Hepatocyte (in vitro differentiated cells): ENCODE data around the gene DUSP23. TPM values are rescaled to one million over a fixed set of nuclear protein-coding genes. Genes with fewer than 3 reads are reported as not detected.

Source experiments
- DNase-seq: peaks from one replicate; pipeline ENCODE4 v3.0.0-alpha.2; 2016; ENCODE audit warnings: low spot score
- H2AFZ ChIP-seq: fragments of 200-600 bp; sonication (generic); 2 replicates; pipeline ENCODE4 v1.6.0; 2016; ENCODE audit warnings: antibody characterized with exemption, mild to moderate bottlenecking
- H3K27ac ChIP-seq: fragments of 200-600 bp; sonication (generic); 2 replicates; pipeline ENCODE4 v1.5.1; 2016; ENCODE audit warnings: mild to moderate bottlenecking
- H3K27me3 ChIP-seq: fragments of 200-600 bp; sonication (generic); 2 replicates; pipeline ENCODE4 v1.6.1; 2016
- H3K36me3 ChIP-seq: fragments of 200-600 bp; sonication (generic); replicated peaks from 2 replicates; pipeline ENCODE4 v1.5.1; 2016; ENCODE audit warnings: low read depth; ENCODE audit not compliant: insufficient read depth
- H3K4me1 ChIP-seq: fragments of 200-600 bp; sonication (generic); 2 replicates; pipeline ENCODE4 v1.5.1; 2016; ENCODE audit warnings: mild to moderate bottlenecking, moderate library complexity; ENCODE audit not compliant: insufficient read depth
- H3K4me2 ChIP-seq: fragments of 200-600 bp; sonication (generic); 2 replicates; pipeline ENCODE4 v1.6.0; 2016
- H3K4me3 ChIP-seq: fragments of 200-600 bp; sonication (generic); 2 replicates; pipeline ENCODE4 v1.5.1; 2016; ENCODE audit warnings: mild to moderate bottlenecking
- H3K79me2 ChIP-seq: fragments of 200-600 bp; sonication (generic); 2 replicates; pipeline ENCODE4 v1.6.0; 2017; ENCODE audit warnings: mild to moderate bottlenecking
- H3K9me2 ChIP-seq: fragments of 200-600 bp; sonication (generic); replicated peaks from 2 replicates; pipeline ENCODE4 v1.6.0; 2017; ENCODE audit warnings: mild to moderate bottlenecking; ENCODE audit not compliant: insufficient read depth
- H3K9me3 ChIP-seq: fragments of 200-600 bp; sonication (generic); 2 replicates; pipeline ENCODE4 v1.5.1; 2016; ENCODE audit warnings: low read depth, mild to moderate bottlenecking
- H4K20me1 ChIP-seq: fragments of 200-600 bp; sonication (generic); 2 replicates; pipeline ENCODE4 v1.6.0; 2016; ENCODE audit warnings: mild to moderate bottlenecking; ENCODE audit not compliant: insufficient read depth, poor library complexity, severe bottlenecking
- CTCF ChIP-seq: fragments of 200-600 bp; sonication (generic); IDR thresholded peaks from 2 replicates; pipeline ENCODE4 v1.5.1; 2016; ENCODE audit warnings: antibody characterized with exemption, mild to moderate bottlenecking; ENCODE audit not compliant: poor library complexity
- EZH2 ChIP-seq: fragments of 200-600 bp; sonication (generic); IDR thresholded peaks from 2 replicates; pipeline ENCODE4 v1.6.1; 2016; ENCODE audit warnings: antibody characterized with exemption, mild to moderate bottlenecking, borderline replicate concordance
- EZH2phosphoT487 ChIP-seq: fragments of 200-600 bp; sonication (generic); IDR thresholded peaks from one replicate; pipeline ENCODE4 v1.6.1; 2018; ENCODE audit warnings: antibody characterized with exemption, mild to moderate bottlenecking, low read depth, moderate library complexity; ENCODE audit not compliant: unreplicated experiment, severe bottlenecking
- WGBS: methylation state at CpG from one replicate; pipeline ENCODE4 v1.1.6; 2016; ENCODE audit warnings: low lambda C conversion rate; ENCODE audit errors: missing lambda C conversion rate; 5-methylcytosine and 5-hydroxymethylcytosine counted together
- polyA plus RNA-seq: library from polyadenylated mRNA; unstranded; fragments of >200 nt; fragmentation: Nextera tagmentation; extraction: Ambion mirVana; gene quantifications from 2 replicates; pipeline ENCODE4 v1.2.1, GENCODE V29; 2016
- total RNA-seq: library from RNA; depleted of rRNA; stranded (reverse); fragments of >200 nt; gene quantifications from 2 replicates; pipeline ENCODE4 v1.2.3, GENCODE V29; 2014

The DUSP23 gene
- total and polyA plus RNA-seq, 2 experiments from 2014 or later, result 17.2 to 44.6 TPM

- WGBS, result 78% methylated on average over 11 of the region's 11 CpGs
- no peaks in the 10 kb centered on the region for H3K9me2 ChIP-seq
- no peak within 1 kb of the TSS for H3K4me3 ChIP-seq
- H3K36me3 ChIP-seq, result no peaks in the 10 kb centered on the region
- H4K20me1 ChIP-seq, result no peaks in the 10 kb centered on the region
- no peaks in the 10 kb centered on the region for H3K4me1 ChIP-seq
- no peak for TF ChIP-seq CTCF
- no peak for TF ChIP-seq EZH2
- no peak for TF ChIP-seq EZH2phosphoT487
- peaks cover 14% of the 10 kb centered on the region for H3K27me3 ChIP-seq
- no peaks in the 10 kb centered on the region for H3K9me3 ChIP-seq
- H3K27ac ChIP-seq, result no peak within 1 kb of the TSS
- no peak within 1 kb of the TSS for H2AFZ ChIP-seq
- H3K79me2 ChIP-seq, result no peaks in the 10 kb centered on the region
- no peak within 1 kb of the TSS for H3K4me2 ChIP-seq
- no peak for DNase-seq
Measured at GRCh38 chr1:159826441-159827101, 45.8 kb downstream of the DUSP23 start, which contains the start of gene SLAMF8. TSS of gene SLAMF8 (plus strand) at chr1:159826873. CDS start at chr1:159826899, 26 bp downstream.

- no peaks in the 10 kb centered on the region for H3K4me1 ChIP-seq
- no peaks in the 10 kb centered on the region for H3K9me3 ChIP-seq
- H3K27ac ChIP-seq, result no peak overlapping the region
- WGBS, result 80% methylated on average over 6 of the region's 6 CpGs
- H3K36me3 ChIP-seq, result no peaks in the 10 kb centered on the region
- H4K20me1 ChIP-seq, result no peaks in the 10 kb centered on the region
- no peak overlapping the region for H2AFZ ChIP-seq
- H3K4me2 ChIP-seq, result no peak overlapping the region
- H3K79me2 ChIP-seq, result no peaks in the 10 kb centered on the region
- no peak for DNase-seq
- no peaks in the 10 kb centered on the region for H3K9me2 ChIP-seq
- no peak for TF ChIP-seq CTCF
- no peak for TF ChIP-seq EZH2
- TF ChIP-seq EZH2phosphoT487, result no peak
- no peak overlapping the region for H3K4me3 ChIP-seq
- peaks cover 10% of the 10 kb centered on the region for H3K27me3 ChIP-seq
Measured at GRCh38 chr1:159827102-159827490, 46.3 kb downstream of the DUSP23 start.

GRCh38 chr1:159827549-159827948 lies 46.8 kb downstream of the DUSP23 start:
- peaks cover 7% of the 10 kb centered on the region for H3K27me3 ChIP-seq
- H2AFZ ChIP-seq, result no peak overlapping the region
- H3K9me3 ChIP-seq, result no peaks in the 10 kb centered on the region
- no peaks in the 10 kb centered on the region for H3K4me1 ChIP-seq
- H3K4me3 ChIP-seq, result no peak overlapping the region
- TF ChIP-seq CTCF (no peak), EZH2 (no peak), EZH2phosphoT487 (no peak)
- no peaks in the 10 kb centered on the region for H3K9me2 ChIP-seq
- H3K4me2 ChIP-seq, result no peak overlapping the region
- no peaks in the 10 kb centered on the region for H4K20me1 ChIP-seq
- no peak overlapping the region for H3K27ac ChIP-seq
- no peak for DNase-seq
- no peaks in the 10 kb centered on the region for H3K36me3 ChIP-seq
- WGBS, result 83% methylated on average over 3 of the region's 3 CpGs
- no peaks in the 10 kb centered on the region for H3K79me2 ChIP-seq
